KOPT-K1 (cell line): ENCODE data around the gene SVIL.
"Not testable (repeated sequence)": the region's sequence is repeated elsewhere in the genome, so short reads cannot be mapped to it uniquely, and the experiment has no call there.

ENCODE experiments used
- H3K27ac ChIP-seq: fragments of 200-600 bp; sonication (generic); 2 replicates; pipeline ENCODE4 v1.5.1; 2016; ENCODE audit warnings: antibody characterized with exemption, mild to moderate bottlenecking, low read depth, low read length; ENCODE audit not compliant: poor library complexity, severe bottlenecking
- H3K36me3 ChIP-seq: fragments of 200-600 bp; sonication (generic); 2 replicates; pipeline ENCODE4 v1.5.1; 2017; ENCODE audit warnings: antibody characterized with exemption, mild to moderate bottlenecking, low read length, moderate library complexity; ENCODE audit not compliant: insufficient read depth
- H3K9me3 ChIP-seq: fragments of 200-600 bp; sonication (generic); 2 replicates; pipeline ENCODE4 v1.5.1; 2017; ENCODE audit warnings: antibody characterized with exemption, low read length, mild to moderate bottlenecking; ENCODE audit not compliant: insufficient read depth, poor library complexity, severe bottlenecking

Gene SVIL

DNA sequence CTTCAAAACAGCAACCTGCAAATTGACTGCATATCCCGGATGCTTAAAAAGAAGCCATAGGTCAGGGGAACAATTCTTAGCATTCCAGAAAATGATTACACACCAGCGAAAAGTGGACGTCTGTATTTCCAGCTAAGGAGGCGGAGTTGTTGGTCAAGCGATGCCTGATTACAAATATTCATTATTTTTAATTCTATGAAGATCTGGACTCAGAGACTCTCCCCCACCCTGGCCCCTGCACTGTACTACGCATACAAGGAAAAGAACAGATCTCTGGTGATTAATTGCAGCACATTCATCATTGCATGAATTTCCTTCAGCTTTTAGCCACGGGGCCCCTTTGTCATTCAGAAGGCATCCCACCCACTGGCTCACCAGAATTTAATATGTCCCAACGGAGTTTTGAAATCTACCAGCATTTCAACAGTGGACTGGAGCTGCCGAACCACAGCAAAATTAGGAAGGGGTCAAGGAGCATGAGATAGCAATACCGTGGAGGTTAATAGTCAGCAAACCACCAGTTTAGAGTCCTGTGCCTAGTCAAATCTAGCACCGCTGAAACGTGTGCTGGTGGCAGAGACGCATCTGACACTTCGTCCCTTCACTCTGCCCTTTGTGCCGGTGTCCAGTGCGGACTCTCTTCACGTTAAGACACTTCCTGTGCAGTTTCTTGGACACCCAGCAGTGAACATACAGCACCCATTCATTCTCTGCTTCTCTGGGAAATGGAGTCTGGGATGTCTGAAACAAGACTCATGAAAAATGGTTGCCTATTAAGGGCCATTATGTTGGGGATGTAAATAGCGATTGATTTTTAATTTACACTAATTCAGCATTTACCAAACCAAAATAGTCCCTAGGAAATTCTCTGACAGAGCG, 46.8 kb downstream of the SVIL start:
- H3K9me3 ChIP-seq, H3K27ac ChIP-seq, H3K36me3 ChIP-seq: not testable (repeated sequence)

DNA sequence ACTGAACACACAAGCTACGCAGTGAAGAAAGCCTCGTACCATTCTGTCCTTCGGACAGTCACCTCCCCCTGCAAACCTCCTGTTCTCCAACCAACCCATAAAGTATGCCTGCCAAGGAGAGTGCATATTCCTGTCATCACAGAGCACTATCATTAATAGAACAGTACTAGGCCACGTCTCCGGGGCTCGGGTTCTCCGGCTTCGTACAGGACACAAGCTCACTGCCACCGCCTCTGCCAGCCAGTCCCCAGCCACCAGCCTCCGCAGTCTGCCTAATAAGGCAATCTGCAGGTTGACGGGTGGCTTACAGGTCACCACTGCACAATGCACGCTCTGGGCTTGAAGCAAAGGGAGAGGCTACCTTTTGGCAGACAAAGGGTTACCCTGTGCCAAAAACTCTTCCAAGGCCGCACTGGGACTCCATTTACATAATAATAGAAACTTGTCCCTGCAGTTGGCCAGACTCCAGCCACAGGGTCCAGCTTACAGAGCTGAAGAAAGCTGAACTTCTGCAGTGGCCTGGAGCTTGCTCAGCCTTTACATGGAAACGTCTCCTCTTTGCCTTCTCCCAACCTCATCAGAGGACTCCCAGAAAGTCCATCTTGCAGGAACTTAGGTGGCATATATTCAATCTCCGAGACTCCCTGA, 47.5 kb downstream of the SVIL start:
- not testable (repeated sequence) for H3K27ac ChIP-seq, H3K9me3 ChIP-seq, H3K36me3 ChIP-seq

DNA sequence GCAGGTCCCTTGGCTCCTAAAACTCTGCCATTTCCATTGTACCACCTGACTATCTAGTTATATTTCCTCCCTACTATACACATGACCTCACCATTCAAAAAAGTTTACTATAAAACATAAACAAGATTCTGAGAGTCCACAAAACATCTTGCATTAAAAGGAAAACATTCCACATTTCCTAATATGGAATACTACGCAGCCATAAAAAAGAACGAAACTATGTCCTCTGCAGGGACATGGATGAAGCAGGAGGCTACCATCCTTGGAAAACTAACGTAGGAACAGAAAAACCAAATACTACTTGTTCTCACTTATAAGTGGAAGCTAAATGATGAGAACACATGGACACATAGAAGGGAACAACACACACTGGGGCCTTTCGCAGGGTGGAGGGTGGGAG, 48.3 kb downstream of the SVIL start:
- Histone ChIP-seq H3K9me3 (no peaks in the 10 kb centered on the region), H3K36me3 (no peaks in the 10 kb centered on the region), H3K27ac (no peak overlapping the region)

DNA sequence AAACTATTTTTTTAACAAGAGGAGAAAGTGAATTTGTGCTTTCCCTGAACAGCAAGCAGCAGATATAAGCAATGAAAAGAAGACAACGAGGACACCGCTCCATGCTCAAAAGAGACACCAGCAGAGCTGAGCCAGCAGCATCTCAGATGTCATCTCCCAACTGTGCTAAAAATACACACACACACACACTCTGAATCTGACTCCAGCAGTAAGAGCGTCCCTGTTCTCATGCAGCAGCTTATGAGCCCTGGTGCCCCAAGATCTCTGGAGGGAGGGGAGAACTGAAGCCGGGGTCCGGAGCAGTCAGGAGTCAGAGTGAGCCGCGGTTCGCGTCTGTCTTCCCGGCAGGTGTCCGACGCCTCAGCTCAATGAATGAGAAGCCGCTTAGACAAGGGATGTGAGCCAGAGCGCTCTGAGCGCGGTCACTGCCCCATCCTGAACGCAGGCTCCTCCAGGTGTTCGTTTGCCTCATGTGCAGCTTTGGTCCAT, 49.2 kb downstream of the SVIL start:
- Histone ChIP-seq H3K36me3 (no peaks in the 10 kb centered on the region), H3K9me3 (no peaks in the 10 kb centered on the region), H3K27ac (no peak overlapping the region)

DNA sequence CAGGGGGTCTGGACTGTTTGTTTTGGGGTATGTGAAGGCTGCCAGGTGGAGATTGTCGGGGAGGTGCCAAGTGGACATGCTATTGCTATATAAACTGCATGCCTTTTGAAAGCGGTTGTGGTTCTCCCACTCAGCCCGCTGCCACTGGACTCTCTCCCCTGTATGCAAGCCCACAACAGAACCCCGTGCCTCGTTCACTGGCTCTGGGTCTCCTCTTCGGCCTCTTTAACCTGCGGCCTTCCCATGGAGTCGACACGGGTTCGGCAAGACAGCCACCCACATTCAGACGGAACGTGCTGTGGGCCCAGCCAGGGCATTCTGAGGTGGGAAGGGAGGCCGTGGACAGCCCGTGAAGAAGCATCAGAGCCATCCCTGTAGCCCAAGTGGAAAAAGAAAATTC, 50.3 kb downstream of the SVIL start:
- Histone ChIP-seq H3K27ac (no peak overlapping the region), H3K9me3 (no peaks in the 10 kb centered on the region), H3K36me3 (no peaks in the 10 kb centered on the region)

DNA sequence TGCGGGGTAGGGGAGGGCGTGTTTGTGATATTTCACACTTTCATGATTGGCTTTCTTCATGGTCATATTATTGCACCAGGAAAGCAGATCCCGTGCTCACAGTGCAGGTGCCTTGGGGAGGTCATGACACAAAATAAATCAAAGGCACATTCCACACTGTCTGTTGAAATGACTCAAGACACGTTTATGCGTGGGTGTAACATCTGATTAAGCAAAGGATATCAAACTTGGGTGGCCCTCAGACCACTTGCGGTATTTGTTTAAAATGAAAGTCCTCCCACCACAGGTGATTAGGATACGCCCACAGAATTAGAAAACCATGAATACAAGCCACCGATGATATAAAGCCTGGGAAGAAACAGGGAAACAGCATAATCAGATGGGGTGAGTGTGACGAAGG, 51.1 kb downstream of the SVIL start:
- Histone ChIP-seq H3K27ac (no peak overlapping the region), H3K9me3 (no peaks in the 10 kb centered on the region), H3K36me3 (no peaks in the 10 kb centered on the region)

DNA sequence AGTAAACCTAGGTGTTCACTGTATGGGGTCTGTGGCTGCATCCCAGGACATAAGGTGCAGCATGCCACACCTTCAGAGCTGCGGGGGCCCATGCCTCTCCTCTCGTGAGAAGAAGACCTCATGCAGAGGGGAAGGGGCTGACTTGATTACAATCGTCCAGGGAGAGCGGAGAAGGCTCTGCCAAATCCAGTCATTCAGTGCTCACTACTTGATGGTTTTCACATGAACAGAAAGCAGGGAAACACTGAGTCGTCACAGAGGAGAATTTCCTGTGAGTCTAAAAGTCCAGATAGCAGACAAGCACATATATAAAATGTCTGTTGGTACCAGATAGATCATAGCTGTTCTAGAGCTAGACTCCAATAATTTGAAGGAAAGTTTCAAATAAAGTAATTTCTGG, 52.0 kb downstream of the SVIL start:
- not testable (repeated sequence) for H3K36me3 ChIP-seq, H3K27ac ChIP-seq, H3K9me3 ChIP-seq

DNA sequence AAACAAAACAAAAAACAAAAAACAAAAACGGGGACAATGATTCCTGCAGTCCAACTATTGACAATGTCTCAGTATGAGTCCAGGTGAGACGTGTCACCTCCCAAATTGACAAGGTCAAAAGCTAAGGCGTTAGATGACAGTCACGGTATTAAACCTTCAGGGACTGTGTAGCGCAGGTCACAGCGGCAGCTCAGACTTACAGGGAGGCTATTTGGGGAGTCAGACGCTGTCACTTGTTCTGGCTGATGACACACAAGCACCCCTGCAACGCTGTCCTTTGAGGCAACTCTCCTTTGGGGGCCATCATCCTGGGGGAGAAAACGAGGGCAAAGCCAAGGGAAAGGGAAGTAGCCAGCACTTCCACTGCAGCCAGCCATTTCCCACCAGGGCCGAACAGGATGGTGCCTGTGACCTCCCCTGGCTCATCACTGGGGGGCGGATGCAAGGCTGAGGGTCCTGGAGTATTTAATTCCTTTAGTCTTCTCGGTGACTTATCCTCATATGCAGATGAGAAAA, 55.3 kb downstream of the SVIL start:
- Histone ChIP-seq H3K36me3 (no peaks in the 10 kb centered on the region), H3K9me3 (no peaks in the 10 kb centered on the region), H3K27ac (no peak overlapping the region)

DNA sequence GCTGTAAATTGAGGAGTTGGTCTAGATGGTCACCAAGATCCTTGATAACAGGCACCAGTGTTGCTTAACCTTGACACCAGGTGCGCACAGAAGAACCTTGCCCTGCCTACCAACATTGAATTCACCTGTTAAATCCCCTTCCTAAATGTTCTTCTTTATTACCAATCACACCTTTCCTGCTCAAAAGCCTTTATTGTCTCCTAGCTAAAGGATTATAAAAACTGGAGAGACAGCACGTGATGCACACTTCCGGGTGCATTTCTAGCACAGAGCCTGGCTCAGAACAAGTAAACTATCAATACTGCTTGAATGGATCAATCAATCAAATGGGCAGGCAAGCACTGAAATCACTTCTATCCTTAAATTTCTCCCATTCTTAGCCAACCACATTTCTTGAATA, 56.3 kb downstream of the SVIL start:
- Histone ChIP-seq H3K9me3 (no peaks in the 10 kb centered on the region), H3K36me3 (no peaks in the 10 kb centered on the region), H3K27ac (no peak overlapping the region)

DNA sequence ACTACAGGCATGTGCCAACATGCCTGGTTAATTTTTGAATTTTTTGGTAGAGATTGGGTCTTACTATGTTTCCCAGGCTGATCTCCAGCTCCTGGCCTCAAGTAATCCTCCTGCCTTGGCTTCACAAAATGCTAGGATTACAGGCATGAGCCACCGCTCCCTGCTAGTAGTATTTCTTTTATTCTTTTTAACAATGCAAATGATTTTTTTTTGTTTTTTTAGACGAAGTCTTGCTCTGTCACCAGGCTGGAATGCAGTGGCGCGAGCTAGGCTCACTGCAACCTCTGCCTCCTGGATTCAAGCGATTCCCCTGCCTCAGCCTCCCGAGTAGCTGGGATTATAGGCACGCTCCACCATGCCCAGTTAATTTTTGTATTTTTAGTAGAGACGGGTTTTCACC, 58.1 kb downstream of the SVIL start:
- H3K36me3 ChIP-seq, result no peaks in the 10 kb centered on the region
- no peaks in the 10 kb centered on the region for H3K9me3 ChIP-seq
- no peak overlapping the region for H3K27ac ChIP-seq

DNA sequence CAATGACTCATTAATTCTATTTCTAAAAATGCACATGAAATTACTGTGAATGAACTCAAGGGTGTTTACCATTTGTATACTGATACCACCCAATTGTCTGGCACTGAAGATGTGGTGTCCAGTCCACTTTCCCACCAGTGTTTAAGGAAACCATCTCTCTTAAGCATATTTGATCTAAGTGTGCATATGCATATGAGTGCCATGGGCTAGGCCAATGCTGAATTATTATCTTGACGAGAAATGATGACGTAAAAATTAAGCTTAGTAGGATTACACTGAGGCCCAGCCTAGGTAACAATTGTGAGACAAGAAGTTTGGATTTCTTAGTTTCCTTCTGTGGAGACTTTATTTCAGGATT, 59.7 kb downstream of the SVIL start:
- no peaks in the 10 kb centered on the region for H3K9me3 ChIP-seq

DNA sequence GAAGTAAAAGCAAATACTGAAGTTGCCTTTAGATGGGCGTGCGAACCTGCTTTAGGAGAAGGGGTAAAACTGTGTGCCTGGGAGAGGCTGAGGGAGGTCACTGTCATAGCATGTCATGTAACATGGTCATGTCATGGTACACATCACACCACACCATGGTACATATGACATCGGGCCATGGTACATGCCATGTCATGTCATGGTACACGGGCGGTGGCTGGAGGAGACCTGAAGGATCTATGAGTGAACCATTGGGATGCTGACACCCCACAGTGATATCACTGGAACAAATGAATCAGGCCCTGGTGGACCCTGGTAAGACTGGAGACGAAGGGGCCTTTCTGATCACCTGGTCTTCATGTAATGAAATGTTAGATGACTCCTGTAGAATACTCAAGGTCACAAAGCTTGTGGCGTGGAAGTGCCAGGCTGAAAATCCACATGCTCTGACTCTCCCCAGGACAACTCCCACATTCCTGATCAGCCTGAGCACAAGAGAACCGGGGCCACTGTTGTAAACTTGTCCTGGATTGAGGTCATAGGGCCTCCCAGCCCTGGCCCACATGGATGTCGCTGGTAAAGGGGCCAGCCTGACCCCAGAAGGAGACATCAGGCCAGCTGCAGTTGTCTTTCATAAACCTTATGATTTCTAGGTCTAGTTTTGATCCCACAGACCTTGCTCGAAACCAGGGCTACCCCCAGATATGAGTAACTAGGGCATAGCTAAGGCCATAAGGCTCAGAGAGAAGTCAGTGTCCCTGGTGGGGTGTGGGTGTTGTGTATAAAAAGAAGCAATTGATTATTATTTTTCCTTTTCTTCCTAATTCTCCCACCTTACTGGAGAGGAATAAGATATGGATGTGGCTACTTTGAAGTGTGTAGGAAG, 60.3 kb downstream of the SVIL start:
- H3K9me3 ChIP-seq, H3K36me3 ChIP-seq, H3K27ac ChIP-seq: not testable (repeated sequence)

More for the DNA sequence above, 59.7 kb downstream of the SVIL start:
- H3K27ac ChIP-seq, result no peak overlapping the region
- no peaks in the 10 kb centered on the region for H3K36me3 ChIP-seq

DNA sequence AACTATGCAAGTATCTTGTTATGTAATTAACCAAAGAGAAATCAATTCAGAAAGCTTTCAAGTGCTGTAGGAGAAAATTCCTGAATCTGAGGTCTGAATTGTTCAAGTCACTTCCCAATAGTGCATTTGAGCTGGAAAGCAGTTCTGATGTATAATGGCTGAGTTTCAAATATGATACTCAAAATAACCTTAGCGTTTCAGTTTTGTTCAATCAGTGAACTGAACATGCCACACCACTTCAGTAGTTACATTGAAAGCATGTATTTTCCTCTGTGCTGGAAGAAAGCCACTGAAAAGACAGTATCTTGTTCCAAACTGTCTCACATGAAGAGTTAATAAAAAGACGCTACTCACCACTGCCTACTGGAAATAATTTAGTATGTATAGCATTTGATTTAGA, 64.5 kb downstream of the SVIL start:
- H3K27ac ChIP-seq, H3K36me3 ChIP-seq, H3K9me3 ChIP-seq: not testable (repeated sequence)

DNA sequence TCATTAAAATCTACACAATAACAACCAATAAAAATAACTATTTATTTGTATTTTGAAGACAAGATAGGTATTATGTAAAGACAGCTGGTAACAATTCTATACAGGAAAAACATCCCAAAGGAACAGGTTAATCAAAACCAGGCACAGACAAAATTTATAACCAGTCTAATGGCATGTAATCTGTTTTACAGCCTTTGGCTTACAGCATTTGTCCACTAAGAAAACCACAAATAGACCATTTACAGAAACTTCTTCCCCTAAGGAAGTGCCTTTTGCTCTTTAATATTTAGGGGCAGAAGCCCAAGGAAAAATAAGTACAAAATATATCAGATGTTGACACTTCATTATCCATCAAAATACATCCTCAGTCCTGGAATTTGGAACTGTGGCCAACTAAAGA, 65.0 kb downstream of the SVIL start:
- Histone ChIP-seq H3K9me3 (no peaks in the 10 kb centered on the region), H3K27ac (no peak overlapping the region), H3K36me3 (no peaks in the 10 kb centered on the region)

DNA sequence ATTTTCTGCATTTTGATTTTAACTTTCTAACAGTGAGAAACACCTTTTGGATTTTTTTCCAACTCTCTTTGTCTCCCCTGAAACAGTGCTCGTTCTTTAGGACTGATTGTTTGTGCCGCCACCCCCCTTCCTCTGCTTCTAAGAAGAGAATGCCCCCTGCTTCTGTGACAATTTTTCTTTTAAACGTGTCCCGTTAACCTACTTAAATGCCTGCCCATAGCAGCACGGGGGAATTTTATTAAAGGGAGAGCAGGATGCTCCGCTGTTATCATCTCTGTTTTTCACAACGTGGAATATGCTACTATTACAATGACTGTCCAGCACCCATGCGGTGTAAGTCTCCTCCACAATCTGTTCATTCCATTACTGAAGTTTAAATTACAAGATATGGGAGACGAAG, 67.8 kb downstream of the SVIL start:
- no peaks in the 10 kb centered on the region for H3K9me3 ChIP-seq
- H3K27ac ChIP-seq, result no peak overlapping the region
- no peaks in the 10 kb centered on the region for H3K36me3 ChIP-seq
